Bronchial epithelial cell (primary cell): ENCODE data around the gene RUNX2. TPM values are rescaled to one million over a fixed set of nuclear protein-coding genes. Genes with fewer than 3 reads are reported as not detected.

Source experiments
- DNase-seq: peaks from one replicate; pipeline ENCODE4 v3.0.0-alpha.2; 2010; ENCODE audit warnings: low read depth
- FAIRE-seq: peaks from 2 replicates; lab custom pipeline; 2011; peaks lifted over from hg19 to GRCh38; lab: Jason Lieb, UNC
- H3K27me3 ChIP-seq: 2 replicates; pipeline ENCODE4 v1.5.1; 2011; ENCODE audit warnings: low read length; ENCODE audit not compliant: control insufficient read depth, insufficient read depth
- H3K36me3 ChIP-seq: 2 replicates; pipeline ENCODE4 v1.5.1; 2011; ENCODE audit warnings: low read length; ENCODE audit not compliant: control insufficient read depth, insufficient read depth
- H3K4me3 ChIP-seq: 2 replicates; pipeline ENCODE4 v1.5.1; 2011; ENCODE audit warnings: mild to moderate bottlenecking, low read depth, low read length, control low read depth
- CTCF ChIP-seq: IDR thresholded peaks from 2 replicates; pipeline ENCODE4 v1.5.1; 2011; ENCODE audit warnings: mild to moderate bottlenecking, moderate library complexity, low read length, control low read depth, inconsistent platforms; ENCODE audit not compliant: insufficient read depth, severe bottlenecking
- total RNA-seq: library from RNA; depleted of rRNA; stranded (reverse); fragments of >200 nt; gene quantifications from 2 replicates; pipeline ENCODE4 v1.2.1, GENCODE V29; 2014

RUNX2 gene
- total RNA-seq, 1 donor from 2014 or later = 0.79 TPM

GRCh38 chr6:45705137-45705855, 377.2 kb downstream of the RUNX2 start:
- DNase-seq (no peak), FAIRE-seq (no peak)
- no peak for TF ChIP-seq CTCF

GRCh38 chr6:45706319-45706718, 378.2 kb downstream of the RUNX2 start:
- Histone ChIP-seq H3K27me3 (no peaks in the 10 kb centered on the region), H3K36me3 (no peaks in the 10 kb centered on the region), H3K4me3 (no peak overlapping the region)
- no peak for TF ChIP-seq CTCF
- no peak for DNase-seq
- FAIRE-seq = no peak

More at GRCh38 chr6:45705137-45705855, 377.2 kb downstream of the RUNX2 start:
- no peaks in the 10 kb centered on the region for H3K36me3 ChIP-seq
- H3K4me3 ChIP-seq = no peak overlapping the region
- no peaks in the 10 kb centered on the region for H3K27me3 ChIP-seq

- H3K4me3 ChIP-seq = no peak overlapping the region
- H3K27me3 ChIP-seq = no peaks in the 10 kb centered on the region
- DNase-seq = no peak
- TF ChIP-seq CTCF = no peak
- no peak for FAIRE-seq
- no peaks in the 10 kb centered on the region for H3K36me3 ChIP-seq
Observed at GRCh38 chr6:45707176-45707575, 379.0 kb downstream of the RUNX2 start.

- no peaks in the 10 kb centered on the region for H3K36me3 ChIP-seq
- H3K27me3 ChIP-seq = no peaks in the 10 kb centered on the region
- no peak for FAIRE-seq
- no peak for TF ChIP-seq CTCF
- H3K4me3 ChIP-seq = no peak overlapping the region
- peak; percentile 37 for DNase-seq
Observed at GRCh38 chr6:45709781-45710220, 381.7 kb downstream of the RUNX2 start.

GRCh38 chr6:45710304-45710821, 382.2 kb downstream of the RUNX2 start:
- TF ChIP-seq CTCF = no peak
- no peaks in the 10 kb centered on the region for H3K36me3 ChIP-seq
- DNase-seq (peak; percentile 61), FAIRE-seq (no peak)
- no peaks in the 10 kb centered on the region for H3K27me3 ChIP-seq
- H3K4me3 ChIP-seq = no peak overlapping the region
